OCI-LY3 (cell line): Measurements from ENCODE around the gene TENT5C.
"Not testable (repeated sequence)": the region's sequence is repeated elsewhere in the genome, so short reads cannot be mapped to it uniquely, and the experiment has no call there.

Experiments
- H2AFZ ChIP-seq: fragments of 200-600, 300-600 bp; shearing (Covaris generic); 2 replicates; pipeline ENCODE4 v1.6.0; 2014; ENCODE audit warnings: antibody characterized with exemption, low read depth, low read length
- H3K27ac ChIP-seq: fragments of 200-600, 300-600 bp; sonication (generic); 2 replicates; pipeline ENCODE4 v1.5.1; 2014; ENCODE audit warnings: mild to moderate bottlenecking, low read length, moderate library complexity, mixed read lengths
- H3K27me3 ChIP-seq: fragments of 200-600, 300-600 bp; sonication (generic); 2 replicates; pipeline ENCODE4 v1.6.1; 2014; ENCODE audit warnings: low read depth, low read length, mixed read lengths
- H3K36me3 ChIP-seq: fragments of 200-600, 300-600 bp; sonication (generic); replicated peaks from 2 replicates; pipeline ENCODE3; 2014; ENCODE audit warnings: low read depth, low read length, mixed read lengths
- H3K4me1 ChIP-seq: fragments of 300-600, 200-600 bp; sonication (generic); 2 replicates; pipeline ENCODE4 v1.6.1; 2014; ENCODE audit warnings: low read length, mixed read lengths
- H3K4me2 ChIP-seq: fragments of 200-600, 300-600 bp; sonication (generic); 2 replicates; pipeline ENCODE4 v1.6.1; 2014; ENCODE audit warnings: low read length, mixed read lengths
- H3K4me3 ChIP-seq: fragments of 300-600, 200-600 bp; sonication (generic); 2 replicates; pipeline ENCODE4 v1.5.1; 2014; ENCODE audit warnings: antibody characterized with exemption, mild to moderate bottlenecking, low read length, moderate library complexity
- H3K79me2 ChIP-seq: fragments of 300-600, 200-600 bp; shearing (Covaris generic); 2 replicates; pipeline ENCODE4 v1.6.1; 2014; ENCODE audit warnings: mild to moderate bottlenecking, low read length, mixed read lengths
- H3K9ac ChIP-seq: fragments of 300-600, 200-600 bp; shearing (Covaris generic); 2 replicates; pipeline ENCODE4 v1.6.0; 2014; ENCODE audit warnings: mild to moderate bottlenecking, low read length, moderate library complexity
- H3K9me3 ChIP-seq: fragments of 200-600, 300-600 bp; shearing (Covaris generic); 2 replicates; pipeline ENCODE4 v1.6.1; 2014; ENCODE audit warnings: low read length, mixed read lengths; ENCODE audit not compliant: insufficient read depth
- H4K20me1 ChIP-seq: fragments of 200-600, 300-600 bp; sonication (generic); 2 replicates; pipeline ENCODE4 v1.6.1; 2016; ENCODE audit warnings: low read length, mixed read lengths; ENCODE audit not compliant: insufficient read depth
- CTCF ChIP-seq: fragments of 200-600, 300-600 bp; sonication (generic); IDR thresholded peaks from 2 replicates; pipeline ENCODE4 v1.5.1; 2014; ENCODE audit warnings: antibody characterized with exemption, low read length, low read depth
- EZH2phosphoT487 ChIP-seq: fragments of 200-600 bp; shearing (Covaris generic); IDR thresholded peaks from 2 replicates; pipeline ENCODE4 v1.6.1; 2018; ENCODE audit warnings: antibody characterized with exemption, mixed run types, low read depth

TENT5C gene

DNA sequence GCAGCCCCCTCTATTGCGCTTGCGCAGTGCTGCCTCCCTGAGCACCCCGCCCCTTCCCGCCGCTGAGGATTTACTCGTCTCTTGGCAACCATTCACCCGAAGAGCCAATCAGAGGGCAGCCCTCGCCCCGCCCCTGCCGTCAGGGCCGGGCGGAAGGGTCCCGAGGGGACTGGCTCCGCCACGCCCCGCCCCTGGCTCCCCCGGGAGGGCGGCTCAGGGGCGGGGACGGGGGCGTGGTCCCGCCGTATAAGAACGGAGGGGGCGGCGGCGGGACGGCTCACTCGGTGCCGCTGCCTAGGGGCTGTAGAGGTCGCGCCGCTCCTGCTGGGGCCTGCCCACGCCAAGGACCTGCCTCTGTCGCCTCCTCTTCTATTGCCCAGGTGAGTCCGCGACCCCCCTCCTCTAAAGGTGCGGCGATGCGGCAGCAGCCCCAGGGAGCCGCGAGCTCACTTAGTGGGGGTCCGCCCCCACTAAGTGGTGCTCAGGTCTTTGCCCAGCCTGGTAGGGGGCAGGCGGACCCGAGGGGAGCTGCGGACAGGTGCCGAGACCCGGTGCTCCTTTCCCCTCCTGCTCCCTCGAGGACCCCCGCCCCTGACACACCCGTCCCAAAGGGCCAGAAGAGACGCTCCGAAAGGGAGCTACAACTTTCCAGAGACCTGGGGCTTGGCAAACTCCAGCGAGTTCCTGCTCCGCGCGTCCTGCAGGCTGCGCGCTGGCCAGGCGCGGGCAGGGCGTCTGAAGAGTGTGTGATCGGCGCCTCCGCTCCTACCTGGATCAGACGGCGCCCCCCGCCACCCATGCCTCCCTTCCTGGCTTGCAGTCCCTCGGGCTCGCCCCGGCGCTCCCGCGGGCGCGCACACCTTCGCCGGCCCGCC is at the start of gene TENT5C:
Gene TENT5C (plus strand): TSS at position 275 of the 875 bp plus-strand sequence. CDS start 16,821 bp downstream, outside the sequence.
- Histone ChIP-seq H3K9ac (peak within 1 kb of the TSS; percentile 58), H3K27me3 (peaks cover 12% of the 10 kb centered on the region; the same call in 1 of the 2 replicates)

DNA sequence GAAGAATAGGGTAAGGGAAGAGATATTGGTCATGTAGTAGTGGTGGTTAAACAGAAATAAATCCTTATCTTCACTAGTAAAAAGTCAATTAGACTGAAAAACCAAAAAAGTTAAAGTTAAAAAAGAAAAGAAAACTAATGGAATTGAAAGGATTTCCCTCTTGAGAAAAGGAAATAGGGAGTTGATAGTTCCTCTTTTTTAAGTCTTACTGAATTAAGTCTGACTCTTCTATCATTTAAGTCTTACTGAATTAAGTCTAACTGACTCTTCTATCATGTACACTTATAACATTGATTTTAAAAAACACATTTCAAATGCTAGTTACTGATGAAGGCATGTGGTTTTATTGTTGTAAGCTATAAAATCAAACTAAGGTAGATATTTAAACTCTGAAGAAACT is 49.5 kb upstream of the TENT5C start:
- no peak overlapping the region for H3K9ac ChIP-seq
- no peaks in the 10 kb centered on the region for H4K20me1 ChIP-seq
- H3K4me2 ChIP-seq = no peak overlapping the region

More for the DNA sequence above, at the start of gene TENT5C:
- H3K36me3 ChIP-seq = no peaks in the 10 kb centered on the region
- peaks cover 12% of the 10 kb centered on the region for H3K4me1 ChIP-seq
- peak within 1 kb of the TSS; percentile 89 for H2AFZ ChIP-seq
- H4K20me1 ChIP-seq = peaks cover 3% of the 10 kb centered on the region; the same call in 1 of the 2 replicates
- H3K4me2 ChIP-seq = peak within 1 kb of the TSS; percentile 95
- H3K4me3 ChIP-seq = peak within 1 kb of the TSS; percentile 93
- H3K79me2 ChIP-seq = peaks cover 5% of the 10 kb centered on the region; the same call in 1 of the 2 replicates
- no peaks in the 10 kb centered on the region for H3K9me3 ChIP-seq
- H3K27ac ChIP-seq = no peak within 1 kb of the TSS
- TF ChIP-seq EZH2phosphoT487 (no peak), CTCF (no peak)

DNA sequence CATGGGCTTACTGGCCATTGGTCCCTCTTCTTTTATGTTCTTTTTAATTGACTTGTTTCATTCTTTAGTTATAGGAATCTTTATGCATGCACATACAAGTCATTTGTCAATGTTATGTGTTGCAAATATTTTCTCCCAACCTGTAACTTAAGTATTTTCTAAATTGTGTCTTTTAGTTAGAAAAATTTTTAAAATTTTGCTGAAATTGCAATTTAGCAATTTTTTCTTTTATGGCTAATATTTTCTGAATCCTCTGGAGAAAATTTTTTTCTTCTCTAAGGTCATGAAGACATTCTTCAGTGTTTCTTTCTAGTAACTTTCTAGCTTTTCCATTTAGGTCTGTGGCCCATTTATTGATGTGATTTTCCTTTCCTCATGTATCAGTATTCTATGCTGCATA is 48.9 kb upstream of the TENT5C start:
- Histone ChIP-seq H3K36me3 (no peaks in the 10 kb centered on the region), H3K4me1 (peaks cover 5% of the 10 kb centered on the region; the same call in 1 of the 2 replicates), H3K9ac (no peak overlapping the region), H3K27me3 (no peaks in the 10 kb centered on the region), H2AFZ (no peak overlapping the region), H3K4me2 (no peak overlapping the region), H4K20me1 (no peaks in the 10 kb centered on the region), H3K9me3 (no peaks in the 10 kb centered on the region), H3K79me2 (no peaks in the 10 kb centered on the region), H3K4me3 (no peak overlapping the region), H3K27ac (no peak overlapping the region)
- no peak for TF ChIP-seq EZH2phosphoT487
- no peak for TF ChIP-seq CTCF

More for the DNA sequence above, 49.5 kb upstream of the TENT5C start:
- Histone ChIP-seq H3K27ac (no peak overlapping the region), H3K27me3 (no peaks in the 10 kb centered on the region), H3K4me3 (no peak overlapping the region), H3K4me1 (peaks cover 5% of the 10 kb centered on the region; the same call in 1 of the 2 replicates), H3K36me3 (no peaks in the 10 kb centered on the region), H2AFZ (no peak overlapping the region), H3K79me2 (no peaks in the 10 kb centered on the region), H3K9me3 (no peaks in the 10 kb centered on the region)
- TF ChIP-seq EZH2phosphoT487 (no peak), CTCF (no peak)

DNA sequence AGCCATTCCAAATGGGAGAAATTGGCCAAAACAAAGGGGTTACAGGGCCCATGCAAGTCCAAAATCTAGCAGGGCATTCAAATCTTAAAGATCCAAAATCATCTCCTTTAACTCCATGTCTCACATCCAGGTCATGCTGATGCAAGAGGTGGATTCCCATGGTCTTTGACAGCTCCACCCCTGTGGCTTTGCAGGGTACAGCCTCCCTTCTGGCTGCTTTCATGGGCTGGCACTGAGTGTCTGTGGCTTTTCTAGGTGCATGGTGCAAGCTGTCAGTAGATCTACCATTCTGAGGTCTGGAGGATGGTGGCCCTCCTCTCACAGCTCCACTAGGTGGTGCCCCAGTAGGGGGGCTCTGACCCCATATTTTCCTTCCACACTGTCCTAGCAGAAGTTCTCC is 47.4 kb upstream of the TENT5C start:
- not testable (repeated sequence) for H3K9me3 ChIP-seq, H2AFZ ChIP-seq, H3K4me1 ChIP-seq, H3K79me2 ChIP-seq, H3K4me3 ChIP-seq, H3K36me3 ChIP-seq, H3K4me2 ChIP-seq, H3K9ac ChIP-seq, H3K27me3 ChIP-seq, H3K27ac ChIP-seq, H4K20me1 ChIP-seq
